GM10248 (cell line): ENCODE measurements around the gene SEZ6.

Source experiments
- CTCF ChIA-PET: fragments of 300-600 bp; sonication (Branson Sonifier 250); formaldehyde crosslinking; extraction: SDS; loops from one replicate; lab custom pipeline; 2021; ENCODE audit warnings: antibody characterized with exemption; lab: Yijun Ruan, JAX
- POLR2A ChIA-PET: fragments of 350-650 bp; sonication (Branson Sonifier 250); formaldehyde crosslinking; extraction: SDS; loops from one replicate; lab custom pipeline; 2020; ENCODE audit warnings: antibody characterized with exemption; lab: Yijun Ruan, JAX
- DNase-seq: peaks from one replicate; pipeline ENCODE4 v3.0.0; 2012; ENCODE audit errors: extremely low spot score
- TF ChIP-seq, protein P1 (sequence below): IDR thresholded peaks from 2 replicates; pipeline ENCODE4 v1.5.1; 2012; ENCODE audit warnings: mild to moderate bottlenecking, low read depth; ENCODE audit errors: extremely low read depth, missing control alignments, control extremely low read depth

Gene SEZ6

DNA sequence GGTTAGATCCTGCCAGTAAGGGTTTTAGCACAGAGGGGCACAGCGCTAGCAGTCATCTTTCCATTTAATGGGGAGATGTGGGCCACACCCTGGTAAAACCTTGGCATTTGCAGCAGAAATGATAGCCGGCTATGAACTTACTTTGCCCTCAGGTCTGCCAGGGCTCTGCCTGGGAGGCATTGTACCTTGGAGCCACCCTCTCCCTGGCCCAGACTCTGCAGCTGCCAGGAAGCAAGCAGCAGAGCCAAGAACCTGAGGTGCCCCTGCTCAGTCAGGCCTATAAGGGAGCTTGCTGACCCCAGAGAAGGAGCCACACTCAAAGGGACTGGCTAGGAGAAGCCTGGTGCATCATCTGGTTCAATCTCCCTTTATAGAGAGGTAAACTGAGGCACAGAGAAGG, 30.8 kb downstream of the SEZ6 start:
- TF ChIP-seq, protein P1, sequence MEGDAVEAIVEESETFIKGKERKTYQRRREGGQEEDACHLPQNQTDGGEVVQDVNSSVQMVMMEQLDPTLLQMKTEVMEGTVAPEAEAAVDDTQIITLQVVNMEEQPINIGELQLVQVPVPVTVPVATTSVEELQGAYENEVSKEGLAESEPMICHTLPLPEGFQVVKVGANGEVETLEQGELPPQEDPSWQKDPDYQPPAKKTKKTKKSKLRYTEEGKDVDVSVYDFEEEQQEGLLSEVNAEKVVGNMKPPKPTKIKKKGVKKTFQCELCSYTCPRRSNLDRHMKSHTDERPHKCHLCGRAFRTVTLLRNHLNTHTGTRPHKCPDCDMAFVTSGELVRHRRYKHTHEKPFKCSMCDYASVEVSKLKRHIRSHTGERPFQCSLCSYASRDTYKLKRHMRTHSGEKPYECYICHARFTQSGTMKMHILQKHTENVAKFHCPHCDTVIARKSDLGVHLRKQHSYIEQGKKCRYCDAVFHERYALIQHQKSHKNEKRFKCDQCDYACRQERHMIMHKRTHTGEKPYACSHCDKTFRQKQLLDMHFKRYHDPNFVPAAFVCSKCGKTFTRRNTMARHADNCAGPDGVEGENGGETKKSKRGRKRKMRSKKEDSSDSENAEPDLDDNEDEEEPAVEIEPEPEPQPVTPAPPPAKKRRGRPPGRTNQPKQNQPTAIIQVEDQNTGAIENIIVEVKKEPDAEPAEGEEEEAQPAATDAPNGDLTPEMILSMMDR = no peak
- ChIA-PET CTCF (interaction anchor here (1.0 to 2.9 kb wide), 2 partner anchors 10 to 142 kb away, joined by 3 to 21 read pairs; no protein-coding TSS in a partner anchor), POLR2A (no interaction called here)
- DNase-seq = no peak

DNA sequence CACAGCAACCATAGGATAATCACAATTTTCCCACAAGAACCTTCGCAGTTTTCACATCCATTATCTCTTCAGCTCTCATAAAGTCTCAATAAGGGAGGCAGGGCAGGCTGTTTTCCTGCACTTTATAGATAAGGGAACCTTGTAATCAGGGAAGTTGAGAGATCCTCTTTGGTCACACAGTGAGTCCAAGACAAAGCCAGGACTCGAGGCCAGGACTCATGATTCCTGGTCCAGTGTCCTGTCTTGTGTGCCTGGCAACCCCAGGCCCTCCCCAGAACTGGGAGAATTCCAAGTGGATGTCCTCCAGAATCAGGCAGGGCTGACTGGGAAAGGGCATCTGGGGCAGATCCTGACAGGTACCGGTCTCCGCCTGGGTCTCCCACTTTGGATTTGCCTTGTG, 31.4 kb downstream of the SEZ6 start:
- POLR2A ChIA-PET = no interaction called here
- TF ChIP-seq, protein P1 = no peak
- no peak for DNase-seq
- CTCF ChIA-PET = interaction anchor here (1.4 to 2.9 kb wide), 5 partner anchors 9 to 142 kb away, joined by 5 to 21 read pairs (median 13); no protein-coding TSS in a partner anchor

DNA sequence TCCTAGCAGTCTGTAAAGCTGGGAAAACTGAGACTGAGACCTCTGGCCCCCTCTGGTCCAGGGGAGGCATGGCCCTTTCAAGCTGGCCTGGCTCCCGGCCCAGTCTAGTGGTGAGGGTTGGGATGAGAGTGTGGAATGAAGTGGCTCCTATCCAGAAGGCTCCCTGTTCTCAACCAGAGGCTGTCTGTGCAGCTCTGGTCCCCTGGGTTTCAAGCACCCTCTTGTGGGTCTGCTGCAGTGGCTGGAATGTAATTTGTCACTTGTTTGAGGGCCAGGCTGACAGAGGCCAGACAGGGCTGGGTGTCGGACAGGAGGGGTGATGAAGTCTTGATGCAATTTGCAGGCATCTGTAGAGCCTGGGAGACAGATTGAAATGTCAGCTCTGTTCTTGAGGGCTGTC, 32.4 kb downstream of the SEZ6 start:
- TF ChIP-seq, protein P1 = no peak
- ChIA-PET POLR2A (no interaction called here), CTCF (interaction anchor here (1.1 to 2.9 kb wide), 8 partner anchors 8 to 155 kb away, joined by 3 to 21 read pairs (median 9); no protein-coding TSS in a partner anchor)
- DNase-seq = no peak

DNA sequence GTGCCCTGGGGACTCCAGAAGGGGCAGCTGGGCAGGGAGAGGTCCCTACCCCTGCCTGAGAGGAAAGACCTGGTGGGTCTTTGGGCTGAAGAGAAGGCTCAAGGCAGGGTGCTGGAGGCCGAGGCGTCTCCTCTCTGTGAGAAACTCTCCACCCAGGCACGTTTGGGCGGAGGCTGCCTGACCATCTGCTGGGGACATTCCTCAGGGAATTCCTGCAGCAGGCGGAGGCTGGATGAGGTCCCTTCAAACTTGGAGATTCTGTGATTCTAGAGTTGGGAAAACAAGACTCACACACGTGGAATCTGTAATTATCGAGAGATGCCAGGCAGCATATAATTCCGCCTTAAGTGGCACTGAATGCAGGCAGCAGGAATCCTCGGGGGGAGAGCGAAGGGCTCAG, 33.4 kb downstream of the SEZ6 start:
- DNase-seq = no peak
- CTCF ChIA-PET = interaction anchor here (1.1 to 2.7 kb wide), 5 partner anchors 20 to 156 kb away, joined by 3 to 15 read pairs (median 13); no protein-coding TSS in a partner anchor
- TF ChIP-seq, protein P1 = no peak
- POLR2A ChIA-PET = no interaction called here

DNA sequence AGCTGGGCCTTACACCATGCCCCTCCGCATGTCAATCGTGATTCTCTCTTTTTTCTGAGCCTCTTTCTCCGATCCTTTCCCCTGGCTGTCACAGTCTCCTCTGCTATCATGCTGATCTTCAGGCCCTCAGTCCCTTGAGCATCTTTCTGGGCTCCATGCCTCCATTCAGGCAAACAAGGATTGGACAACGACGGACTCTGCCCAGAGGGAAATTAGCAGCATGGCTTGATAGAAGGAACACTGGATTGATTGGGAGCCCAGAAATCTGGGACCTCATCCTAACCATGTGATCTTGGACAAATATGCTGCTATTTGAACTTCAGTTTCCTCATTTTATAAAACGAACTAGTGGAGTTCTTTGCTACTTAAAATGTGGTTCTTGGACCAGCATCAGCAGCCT, 35.0 kb downstream of the SEZ6 start:
- no peak for DNase-seq
- TF ChIP-seq, protein P1 = no peak
- ChIA-PET CTCF (no interaction called here), POLR2A (no interaction called here)

DNA sequence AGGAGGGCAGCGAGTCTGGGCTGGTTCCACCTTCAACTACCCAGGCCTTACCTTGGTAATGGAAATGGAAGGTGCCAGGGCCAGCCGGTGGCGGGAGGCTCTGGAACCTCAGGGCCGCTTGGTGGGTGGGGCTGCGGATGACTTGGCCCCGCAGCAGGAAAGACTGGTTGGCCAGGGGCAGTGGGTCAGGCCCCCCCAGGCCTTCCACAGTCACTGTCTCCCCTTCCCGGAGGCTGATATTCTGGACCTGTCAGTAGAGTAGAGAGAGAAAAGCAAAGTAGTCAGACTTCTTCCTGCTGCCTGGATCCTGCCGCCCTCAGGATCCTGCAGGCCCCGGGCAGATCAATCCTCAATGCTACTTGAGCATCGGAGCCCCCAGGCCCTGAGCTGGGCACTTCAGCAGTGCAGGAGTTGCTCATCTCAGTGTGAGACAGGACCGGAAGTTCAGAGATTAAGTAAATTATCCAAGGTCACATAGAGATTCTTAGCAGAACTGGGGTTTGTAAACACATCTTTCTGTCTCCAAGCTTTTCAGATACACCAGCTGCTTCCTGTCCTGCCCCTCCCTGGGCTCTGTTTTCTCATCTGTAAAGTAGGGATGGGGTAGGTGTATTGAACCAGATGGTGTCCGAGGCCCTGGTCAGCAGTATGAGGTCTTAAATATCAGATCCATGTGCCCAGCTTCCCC, 36.0 kb downstream of the SEZ6 start:
- DNase-seq = no peak
- ChIA-PET POLR2A (no interaction called here), CTCF (interaction anchor here (3.2 to 3.9 kb wide), 3 partner anchors 17 to 148 kb away, joined by 21 to 25 read pairs (median 23); no protein-coding TSS in a partner anchor)
- TF ChIP-seq, protein P1 = no peak
